SK-N-SH treated with all-trans-retinoic acid at 6 μM for 48 hours (cell line): ENCODE data around the gene ERVV-1.

ENCODE experiments used
- TCF4 ChIP-seq: fragments of 250-450 bp; sonication (Bioruptor Pico); IDR thresholded peaks from 2 replicates; pipeline ENCODE4 v1.8.0; 2021; ENCODE audit warnings: mild to moderate bottlenecking, moderate library complexity, borderline replicate concordance
- ZC3H10 ChIP-seq: fragments of 250-450 bp; sonication (Bioruptor Pico); IDR thresholded peaks from 2 replicates; pipeline ENCODE4 v1.5.1; 2021; ENCODE audit warnings: mild to moderate bottlenecking, moderate library complexity
- ZNF70 ChIP-seq: fragments of 450-650 bp; formaldehyde crosslinking; IDR thresholded peaks from 2 replicates; pipeline ENCODE4 v1.5.0; 2020; ENCODE audit warnings: mild to moderate bottlenecking, moderate library complexity
- TF ChIP-seq, protein P1 (sequence below): fragments of 250-450 bp; sonication (Bioruptor Pico); IDR thresholded peaks from 2 replicates; pipeline ENCODE4 v1.8.0; 2020; ENCODE audit warnings: mild to moderate bottlenecking, moderate library complexity, borderline replicate concordance

DNA sequence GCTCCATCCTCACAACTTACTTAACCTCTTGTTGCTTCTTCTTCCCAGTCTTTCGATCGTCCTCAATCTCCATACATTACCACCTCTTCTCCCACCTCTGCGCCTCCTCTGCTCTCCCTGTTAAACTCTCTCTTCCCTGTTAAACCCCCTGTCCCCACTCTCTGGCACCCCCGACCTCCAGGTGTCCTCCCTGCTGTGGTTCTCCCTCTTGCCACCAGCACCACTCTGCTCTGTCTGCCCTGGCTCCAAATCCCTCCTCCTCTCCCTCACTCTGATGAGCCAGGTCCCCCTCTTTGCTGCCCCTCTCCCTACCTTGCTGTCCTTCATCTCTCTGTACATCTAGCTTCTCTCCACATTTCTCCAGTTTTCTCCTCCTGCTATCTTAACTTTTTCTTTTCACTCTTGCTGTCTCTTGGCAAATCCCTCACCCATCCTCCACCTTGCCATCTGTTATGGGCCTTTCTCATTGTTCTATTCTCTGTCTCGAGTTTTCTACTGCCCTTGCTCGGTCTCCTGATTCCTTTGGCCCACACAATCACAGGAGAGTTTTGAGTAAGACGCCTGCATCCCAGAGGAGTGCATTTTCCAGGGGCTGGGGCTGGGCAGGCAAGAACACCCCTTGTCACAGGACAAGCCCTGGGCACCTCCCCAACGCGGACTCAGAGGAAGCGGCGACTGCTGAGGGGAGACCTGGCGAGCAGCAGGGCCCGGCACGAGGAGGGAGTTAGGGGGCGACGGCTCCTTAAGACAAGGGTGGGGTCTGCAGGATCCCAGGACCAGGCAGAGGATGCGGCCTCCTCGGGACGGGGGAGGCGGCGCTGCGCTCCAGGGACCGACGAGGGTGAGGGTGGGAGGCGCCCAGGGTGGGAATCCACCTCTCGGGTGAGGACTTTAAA lies 21.4 kb upstream of the ERVV-1 start:
- TF ChIP-seq, protein P1, sequence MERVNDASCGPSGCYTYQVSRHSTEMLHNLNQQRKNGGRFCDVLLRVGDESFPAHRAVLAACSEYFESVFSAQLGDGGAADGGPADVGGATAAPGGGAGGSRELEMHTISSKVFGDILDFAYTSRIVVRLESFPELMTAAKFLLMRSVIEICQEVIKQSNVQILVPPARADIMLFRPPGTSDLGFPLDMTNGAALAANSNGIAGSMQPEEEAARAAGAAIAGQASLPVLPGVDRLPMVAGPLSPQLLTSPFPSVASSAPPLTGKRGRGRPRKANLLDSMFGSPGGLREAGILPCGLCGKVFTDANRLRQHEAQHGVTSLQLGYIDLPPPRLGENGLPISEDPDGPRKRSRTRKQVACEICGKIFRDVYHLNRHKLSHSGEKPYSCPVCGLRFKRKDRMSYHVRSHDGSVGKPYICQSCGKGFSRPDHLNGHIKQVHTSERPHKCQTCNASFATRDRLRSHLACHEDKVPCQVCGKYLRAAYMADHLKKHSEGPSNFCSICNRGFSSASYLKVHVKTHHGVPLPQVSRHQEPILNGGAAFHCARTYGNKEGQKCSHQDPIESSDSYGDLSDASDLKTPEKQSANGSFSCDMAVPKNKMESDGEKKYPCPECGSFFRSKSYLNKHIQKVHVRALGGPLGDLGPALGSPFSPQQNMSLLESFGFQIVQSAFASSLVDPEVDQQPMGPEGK = no peak
- no peak for TF ChIP-seq ZC3H10 (CRISPR knock-in tag)
- TF ChIP-seq TCF4 (CRISPR knock-in tag) = no peak
- no peak for TF ChIP-seq ZNF70 (CRISPR knock-in tag)
